SK-N-SH (cell line): ENCODE data around the gene REC114.

Experiments used
- CTCF ChIP-seq: fragments of 200-600 bp; sonication (generic); IDR thresholded peaks from 2 replicates; pipeline ENCODE4 v1.6.1; 2017; ENCODE audit warnings: antibody characterized with exemption, mild to moderate bottlenecking, moderate library complexity
- EP300 ChIP-seq, 2 experiments: IDR thresholded peaks; 2 replicates each; pipeline versions ENCODE4 v1.4.0 to v1.6.1; 2012; ENCODE audit warnings: borderline replicate concordance in 1 of 2, low read depth in 1 of 2, low read length in 1 of 2
- EZH2phosphoT487 ChIP-seq: fragments of 200-600 bp; sonication (generic); IDR thresholded peaks from 2 replicates; pipeline ENCODE4 v1.6.1; 2017; ENCODE audit warnings: low read depth, mixed run types, mild to moderate bottlenecking, antibody characterized with exemption, moderate library complexity, borderline replicate concordance
- MAX ChIP-seq: IDR thresholded peaks from 2 replicates; pipeline ENCODE4 v1.4.0; 2012; ENCODE audit warnings: low read depth
- MXI1 ChIP-seq: IDR thresholded peaks from 2 replicates; pipeline ENCODE4 v1.6.1; 2012; ENCODE audit warnings: mild to moderate bottlenecking, low read depth, low read length, improper control_type of control experiment
- PBX3 ChIP-seq: IDR thresholded peaks from 2 replicates; pipeline ENCODE4; 2012
- POLR2AphosphoS5 ChIP-seq: IDR thresholded peaks from 2 replicates; pipeline ENCODE4 v1.6.1; 2012; ENCODE audit warnings: low read depth, low read length
- RAD21 ChIP-seq: IDR thresholded peaks from 2 replicates; pipeline ENCODE4 v1.6.1; 2012; ENCODE audit warnings: mild to moderate bottlenecking, low read length
- TEAD4 ChIP-seq: IDR thresholded peaks from 2 replicates; pipeline ENCODE4 v1.4.0; 2012; ENCODE audit warnings: mild to moderate bottlenecking, borderline replicate concordance; ENCODE audit not compliant: insufficient read depth
- YY1 ChIP-seq: IDR thresholded peaks from 2 replicates; pipeline ENCODE4 v1.4.0; 2012; ENCODE audit warnings: low read depth, mild to moderate bottlenecking

GRCh38 chr15:73567020-73567419 lies 124.1 kb downstream of the REC114 start:
- no peak for TF ChIP-seq CTCF
- no peak for TF ChIP-seq EP300 (IDR thresholded peaks at IDR 0.05; ENCODE audit: borderline replicate concordance in 1 of 2, low read depth in 1 of 2, low read length in 1 of 2)
- TF ChIP-seq TEAD4: no peak
- TF ChIP-seq POLR2AphosphoS5: no peak
- no peak for TF ChIP-seq RAD21
- TF ChIP-seq EZH2phosphoT487: no peak
- TF ChIP-seq MAX: no peak
- no peak for TF ChIP-seq YY1
- TF ChIP-seq PBX3: no peak
- TF ChIP-seq MXI1: no peak
